CD14-positive monocyte (primary cell): ENCODE measurements around the gene MAP2. TPM values are rescaled to one million over a fixed set of nuclear protein-coding genes. Genes with fewer than 3 reads are reported as not detected.

Source experiments
- DNase-seq, 3 donors: peaks; one replicate each; pipeline ENCODE4 v3.0.0-alpha.2; 2011 to 2022
- H2AFZ ChIP-seq: 2 replicates; pipeline ENCODE4 v1.6.0; 2012; ENCODE audit warnings: mild to moderate bottlenecking, low read depth, low read length, inconsistent platforms; ENCODE audit not compliant: insufficient read depth, poor library complexity, severe bottlenecking
- H3K27ac ChIP-seq, 2 donors: 1 replicate in 1 of 2; 2 replicates in 1 of 2; pipeline ENCODE4 v1.5.1; 2012 to 2013; ENCODE audit warnings: low read length in 2 of 2, control low read depth in 1 of 2, inconsistent platforms in 1 of 2, low read depth in 1 of 2, mild to moderate bottlenecking in 1 of 2
- H3K27me3 ChIP-seq, 2 donors: one replicate each; pipeline versions ENCODE4 v1.6.0 to v1.6.1; 2011 to 2013; ENCODE audit warnings: low read length in 2 of 2; ENCODE audit not compliant: control insufficient read depth in 2 of 2, insufficient read depth in 2 of 2
- H3K36me3 ChIP-seq, 2 donors: replicated peaks in 1 of 2; 1 replicate in 1 of 2; 2 replicates in 1 of 2; pipeline versions ENCODE4 v1.5.1 to v1.6.1; 2012 to 2013; ENCODE audit warnings: low read length in 2 of 2, control low read depth in 1 of 2, inconsistent platforms in 1 of 2, mild to moderate bottlenecking in 1 of 2; ENCODE audit not compliant: insufficient read depth in 2 of 2, control insufficient read depth in 1 of 2
- H3K4me1 ChIP-seq, 2 donors: 1 replicate in 1 of 2; 2 replicates in 1 of 2; pipeline versions ENCODE4 v1.5.1 to v1.6.1; 2012 to 2013; ENCODE audit warnings: low read length in 2 of 2, control low read depth in 1 of 2, inconsistent platforms in 1 of 2, mild to moderate bottlenecking in 1 of 2, moderate library complexity in 1 of 2; ENCODE audit not compliant: insufficient read depth in 2 of 2, control insufficient read depth in 1 of 2
- H3K4me2 ChIP-seq: replicated peaks from 2 replicates; pipeline ENCODE3; 2012; ENCODE audit warnings: low read length, moderate library complexity, mild to moderate bottlenecking; ENCODE audit not compliant: poor library complexity, severe bottlenecking; ENCODE audit errors: extremely low read depth
- H3K4me3 ChIP-seq, 3 experiments: fragments of 200-600 bp in 1 of 3; sonication (generic) in 1 of 3; replicated peaks in 1 of 3; 1 replicate in 2 of 3; 2 replicates in 1 of 3; pipeline ENCODE4 v1.5.1; 2011 to 2013; ENCODE audit warnings: low read length in 3 of 3, mild to moderate bottlenecking in 3 of 3, control low read depth in 2 of 3, low read depth in 2 of 3, inconsistent platforms in 1 of 3, moderate library complexity in 1 of 3
- H3K79me2 ChIP-seq: 2 replicates; pipeline ENCODE4 v1.6.0; 2012; ENCODE audit warnings: mild to moderate bottlenecking, control low read depth, inconsistent platforms, low read length, moderate library complexity; ENCODE audit not compliant: insufficient read depth
- H3K9ac ChIP-seq: 2 replicates; pipeline ENCODE4 v1.6.0; 2017; ENCODE audit warnings: low read length, mild to moderate bottlenecking; ENCODE audit not compliant: insufficient read depth, poor library complexity, severe bottlenecking
- H3K9me3 ChIP-seq, 2 donors: replicated peaks in 1 of 2; 1 replicate in 1 of 2; 2 replicates in 1 of 2; pipeline versions ENCODE4 v1.5.1 to v1.6.1; 2012 to 2013; ENCODE audit warnings: low read length in 2 of 2, control low read depth in 1 of 2; ENCODE audit not compliant: control insufficient read depth in 1 of 2, insufficient read depth in 1 of 2
- H4K20me1 ChIP-seq: 2 replicates; pipeline ENCODE4 v1.6.0; 2012; ENCODE audit warnings: mild to moderate bottlenecking, low read length, control low read depth, moderate library complexity; ENCODE audit not compliant: insufficient read depth
- H3K27ac Mint-ChIP-seq, 7 donors: one replicate each; pipeline ENCODE4 v1.8.0; 2020; ENCODE audit warnings: mild to moderate bottlenecking in 7 of 7, mixed read lengths in 7 of 7, moderate library complexity in 6 of 7, inconsistent platforms in 2 of 7
- H3K27me3 Mint-ChIP-seq, 3 donors: one replicate each; pipeline ENCODE4 v1.8.0; 2021 to 2022; ENCODE audit warnings: low read depth in 3 of 3, mild to moderate bottlenecking in 3 of 3, mixed read lengths in 3 of 3, moderate library complexity in 3 of 3, inconsistent platforms in 1 of 3
- H3K36me3 Mint-ChIP-seq, 2 donors: one replicate each; pipeline ENCODE4 v1.8.0; 2020; ENCODE audit warnings: mixed read lengths in 2 of 2, inconsistent platforms in 1 of 2, mild to moderate bottlenecking in 1 of 2
- H3K4me1 Mint-ChIP-seq: one replicate; pipeline ENCODE4 v1.8.0; 2020; ENCODE audit warnings: mild to moderate bottlenecking, mixed read lengths
- H3K4me3 Mint-ChIP-seq, 2 donors: one replicate each; pipeline ENCODE4 v1.8.0; 2020; ENCODE audit warnings: mild to moderate bottlenecking in 2 of 2, mixed read lengths in 2 of 2, moderate library complexity in 1 of 2
- H3K9me3 Mint-ChIP-seq, 7 donors: one replicate each; pipeline ENCODE4 v1.8.0; 2020 to 2022; ENCODE audit warnings: mixed read lengths in 7 of 7, mild to moderate bottlenecking in 6 of 7, moderate library complexity in 6 of 7, inconsistent platforms in 2 of 7
- WGBS: methylation state at CpG from one replicate; pipeline ENCODE4 v1.1.5; 2013; ENCODE audit warnings: missing lambda C conversion rate; ENCODE audit not compliant: insufficient coverage; 5-methylcytosine and 5-hydroxymethylcytosine counted together
- intact Hi-C, 2 donors: fragments of 100-400 bp; cut with micrococcal nuclease; formaldehyde crosslinking; loops; one replicate each; pipeline versions ENCODE4 v1.15.0 to v1.15.1; 2023
- polyA plus RNA-seq, 3 donors: library from polyadenylated mRNA; depleted of rRNA in 1 of 3; unstranded in 2 of 3; stranded (reverse) in 1 of 3; fragments of 300-500 nt in 2 of 3; fragments of >200 nt in 1 of 3; fragmentation: Illumina TruSeq in 2 of 3; gene quantifications; 1 replicate in 2 of 3; 2 replicates in 1 of 3; pipeline ENCODE4 v1.2.3, GENCODE V29; 2012 to 2021
- TF ChIP-seq, protein P1 (sequence below): fragments of 200-600 bp; IDR thresholded peaks from one replicate; pipeline ENCODE4 v1.8.0; 2022; ENCODE audit warnings: antibody characterized with exemption, mild to moderate bottlenecking

MAP2 gene
- polyA plus RNA-seq, 3 donors: not detected

DNA sequence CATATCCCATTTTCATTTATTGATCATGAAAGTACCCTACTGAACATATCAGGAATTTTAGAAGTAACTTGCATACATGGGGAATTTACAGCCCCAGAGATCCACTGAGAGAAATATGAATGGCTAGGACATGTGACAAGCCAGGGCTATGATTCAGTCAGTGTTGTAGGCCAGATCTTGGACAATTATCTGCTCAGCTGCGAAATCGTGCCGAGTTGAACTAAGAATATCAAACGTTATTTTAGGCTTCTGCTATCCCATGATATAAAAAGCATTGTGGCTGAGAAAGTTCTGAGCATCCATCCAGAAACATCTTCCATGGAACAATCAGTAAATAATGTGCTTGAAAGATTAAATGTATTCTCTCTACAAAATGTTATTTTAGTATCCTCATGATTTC lies 262.1 kb downstream of the MAP2 start:
- Histone ChIP-seq H3K4me1 (no peaks in the 10 kb centered on the region), H3K9me3 (no peaks in the 10 kb centered on the region), H3K27ac (no peak overlapping the region), H3K79me2 (no peaks in the 10 kb centered on the region), H3K36me3 (no peaks in the 10 kb centered on the region), H3K4me2 (no peak overlapping the region), H3K9ac (no peak overlapping the region), H3K4me3 (no peak overlapping the region), H3K27me3 (no peaks in the 10 kb centered on the region), H4K20me1 (no peaks in the 10 kb centered on the region), H2AFZ (no peak overlapping the region)
- Mint-ChIP-seq H3K27ac (no peak overlapping the region), H3K4me1 (no peaks in the 10 kb centered on the region), H3K36me3 (no peaks in the 10 kb centered on the region), H3K27me3 (peaks cover 1 to 3% (median 3%) of the 10 kb centered on the region in 3 donors), H3K4me3 (no peak overlapping the region), H3K9me3 (peaks cover 0 to 2% (median 0%) of the 10 kb centered on the region in 7 donors)
- TF ChIP-seq, protein P1, sequence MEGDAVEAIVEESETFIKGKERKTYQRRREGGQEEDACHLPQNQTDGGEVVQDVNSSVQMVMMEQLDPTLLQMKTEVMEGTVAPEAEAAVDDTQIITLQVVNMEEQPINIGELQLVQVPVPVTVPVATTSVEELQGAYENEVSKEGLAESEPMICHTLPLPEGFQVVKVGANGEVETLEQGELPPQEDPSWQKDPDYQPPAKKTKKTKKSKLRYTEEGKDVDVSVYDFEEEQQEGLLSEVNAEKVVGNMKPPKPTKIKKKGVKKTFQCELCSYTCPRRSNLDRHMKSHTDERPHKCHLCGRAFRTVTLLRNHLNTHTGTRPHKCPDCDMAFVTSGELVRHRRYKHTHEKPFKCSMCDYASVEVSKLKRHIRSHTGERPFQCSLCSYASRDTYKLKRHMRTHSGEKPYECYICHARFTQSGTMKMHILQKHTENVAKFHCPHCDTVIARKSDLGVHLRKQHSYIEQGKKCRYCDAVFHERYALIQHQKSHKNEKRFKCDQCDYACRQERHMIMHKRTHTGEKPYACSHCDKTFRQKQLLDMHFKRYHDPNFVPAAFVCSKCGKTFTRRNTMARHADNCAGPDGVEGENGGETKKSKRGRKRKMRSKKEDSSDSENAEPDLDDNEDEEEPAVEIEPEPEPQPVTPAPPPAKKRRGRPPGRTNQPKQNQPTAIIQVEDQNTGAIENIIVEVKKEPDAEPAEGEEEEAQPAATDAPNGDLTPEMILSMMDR: no peak
- 80% methylated on average over 1 of the region's 4 CpGs for WGBS
- no peak for DNase-seq
- intact Hi-C loops: no loop called here

DNA sequence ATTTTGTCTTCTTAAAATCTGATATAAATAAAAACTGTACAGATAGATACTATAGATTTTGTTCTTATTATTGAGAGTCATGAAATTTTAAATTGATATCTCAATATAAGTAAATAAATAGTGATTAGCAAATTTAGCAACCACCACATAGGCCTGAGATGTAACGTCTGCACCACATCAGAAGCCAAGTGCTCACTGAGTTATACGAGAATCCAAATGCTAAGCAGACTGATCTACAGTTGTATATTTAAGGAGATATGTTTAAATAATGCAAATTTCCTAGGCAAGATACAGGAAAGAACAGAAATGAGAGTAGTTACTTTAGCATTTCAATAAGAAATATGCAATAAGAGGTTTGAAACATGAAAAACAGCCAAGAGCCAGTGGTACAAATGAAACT lies 262.6 kb downstream of the MAP2 start:
- DNase-seq: no peak

More for the DNA sequence above, 262.6 kb downstream of the MAP2 start:
- H3K4me3 Mint-ChIP-seq: no peak overlapping the region
- H3K27me3 Mint-ChIP-seq: peaks cover 1 to 3% (median 3%) of the 10 kb centered on the region in 3 donors
- intact Hi-C loops: no loop called here
- Histone ChIP-seq H3K27ac (no peak overlapping the region), H3K9ac (no peak overlapping the region), H3K36me3 (no peaks in the 10 kb centered on the region), H3K4me1 (no peaks in the 10 kb centered on the region), H3K4me2 (no peak overlapping the region), H2AFZ (no peak overlapping the region), H3K9me3 (no peaks in the 10 kb centered on the region), H3K79me2 (no peaks in the 10 kb centered on the region), H3K4me3 (no peak overlapping the region), H3K27me3 (no peaks in the 10 kb centered on the region), H4K20me1 (no peaks in the 10 kb centered on the region)
- H3K27ac Mint-ChIP-seq: no peak overlapping the region
- H3K9me3 Mint-ChIP-seq: peaks cover 0 to 2% (median 0%) of the 10 kb centered on the region in 7 donors
- TF ChIP-seq, protein P1: no peak
- no peaks in the 10 kb centered on the region for H3K36me3 Mint-ChIP-seq
- H3K4me1 Mint-ChIP-seq: no peaks in the 10 kb centered on the region
- no CpG with 5 or more reads among the region's 2 CpGs for WGBS
